T-helper 1 cell (primary cell): Measurements from ENCODE around the gene TMEM247.
A peak's percentile ranks its signal among the peaks of the same experiment; 100 is the strongest.
"Not testable (repeated sequence)": the region's sequence is repeated elsewhere in the genome, so short reads cannot be mapped to it uniquely, and the experiment has no call there.

ENCODE experiments used
- DNase-seq, 5 donors: peaks; one replicate each; pipeline ENCODE4 v3.0.0-alpha.2; 2012 to 2020

TMEM247 gene

DNA sequence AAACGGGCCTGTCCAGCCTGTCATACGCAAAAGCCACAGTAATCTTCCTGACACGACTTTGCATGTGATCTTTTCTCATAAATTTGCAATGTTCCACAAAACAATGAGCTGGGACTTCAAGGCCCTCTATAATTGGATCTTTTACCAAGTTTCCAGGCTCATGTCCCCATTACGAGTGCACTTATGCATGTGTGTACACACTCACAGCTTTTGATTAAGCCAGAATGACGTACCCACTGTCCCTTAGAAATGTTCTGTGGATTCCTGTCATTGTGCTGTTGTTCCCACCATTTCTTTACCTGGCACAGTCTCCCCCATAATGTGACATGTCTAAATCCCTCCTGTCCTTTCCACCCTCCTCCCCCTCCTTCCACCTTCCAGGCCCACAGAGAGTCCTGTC lies 19.7 kb upstream of the TMEM247 start:
- no peak for DNase-seq

DNA sequence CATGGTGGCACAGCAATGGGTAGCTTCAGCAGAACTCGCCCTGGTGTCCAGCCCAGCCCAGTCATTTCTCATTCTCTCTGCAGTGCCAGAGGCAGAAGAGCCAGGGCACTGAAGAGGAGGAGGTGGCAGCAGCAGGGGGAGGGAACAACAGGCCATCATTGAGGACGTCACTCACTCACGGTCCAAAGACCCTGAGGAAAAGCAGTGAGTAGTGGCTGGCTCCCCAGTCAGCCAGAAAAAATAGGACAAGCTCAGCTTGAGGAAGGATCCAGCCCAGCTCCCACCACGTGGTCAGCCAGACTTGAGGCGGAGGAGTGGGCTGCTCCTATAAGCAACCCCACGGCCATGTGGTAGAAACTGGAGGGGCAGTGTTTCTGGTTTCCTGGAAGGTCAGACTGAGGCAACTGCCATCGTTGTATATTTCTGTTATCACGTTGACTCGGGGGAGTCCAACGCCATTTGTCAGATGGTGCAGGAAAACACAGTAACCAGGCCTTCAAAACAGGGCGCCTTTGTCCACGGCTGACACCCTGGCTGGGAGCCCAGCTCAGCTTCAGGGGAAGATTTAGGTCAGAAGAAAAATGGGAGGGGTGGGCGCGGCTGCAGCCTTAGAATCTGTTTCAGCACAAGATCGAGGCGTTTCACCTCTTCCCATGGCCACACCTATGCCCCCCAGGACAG lies 19.0 kb upstream of the TMEM247 start:
- DNase-seq = no peak

DNA sequence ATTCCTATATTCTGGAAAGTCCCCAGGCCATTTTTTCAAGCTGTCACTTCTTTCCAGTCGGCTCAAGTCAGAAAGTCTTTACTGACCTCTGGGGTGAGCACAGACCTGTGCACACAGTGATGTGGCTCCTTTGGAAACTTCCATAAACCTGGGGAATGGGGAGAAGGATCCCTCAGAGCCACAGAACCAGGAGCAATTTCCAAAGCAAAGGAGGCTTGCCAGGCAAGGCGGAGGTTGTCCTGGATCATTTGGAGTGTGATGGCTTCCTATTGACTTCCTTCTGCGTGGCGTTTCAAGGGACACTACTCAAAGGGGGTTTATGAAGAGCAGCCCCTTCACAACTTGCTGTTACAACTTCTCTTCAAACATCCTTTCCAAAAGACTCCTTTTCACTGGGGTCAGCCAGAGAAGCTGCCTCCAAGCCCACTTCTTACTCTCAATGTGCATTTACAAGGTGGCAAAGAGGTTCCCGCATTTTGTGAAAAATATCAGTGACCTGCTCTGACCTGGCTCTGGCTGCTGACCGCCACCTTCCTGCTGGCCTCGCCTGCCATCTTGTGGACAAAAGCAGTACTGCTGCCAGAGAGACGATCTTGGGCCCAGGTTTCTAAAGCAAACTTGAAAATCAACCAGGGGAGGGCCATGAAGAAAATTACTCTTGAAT lies 18.2 kb upstream of the TMEM247 start:
- DNase-seq = peak; percentile 36 to 65 (median 61)

DNA sequence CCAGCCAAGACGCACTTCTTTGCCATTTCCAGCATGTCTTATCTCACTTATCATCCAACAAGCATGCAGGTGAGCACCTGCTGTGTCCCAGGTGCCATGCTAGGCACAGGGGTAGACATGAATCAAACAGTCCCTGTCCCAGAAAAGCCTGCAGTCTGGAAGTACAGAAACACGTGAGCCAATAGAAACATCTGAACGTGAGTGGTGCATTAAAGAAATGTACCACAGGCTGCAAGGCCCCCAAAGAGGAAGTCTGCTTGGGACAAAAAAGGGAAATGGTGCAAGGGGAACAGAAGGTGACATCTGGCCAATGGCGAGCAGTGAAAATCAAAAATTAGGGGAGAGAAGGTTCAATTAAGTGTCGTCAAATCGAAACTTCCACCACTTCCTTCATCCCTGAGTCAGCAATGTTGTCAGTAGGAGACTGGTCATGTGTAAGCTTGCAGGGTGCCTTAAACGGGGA lies 17.6 kb upstream of the TMEM247 start:
- DNase-seq = peak in 1 of 5 donors; percentile 23

DNA sequence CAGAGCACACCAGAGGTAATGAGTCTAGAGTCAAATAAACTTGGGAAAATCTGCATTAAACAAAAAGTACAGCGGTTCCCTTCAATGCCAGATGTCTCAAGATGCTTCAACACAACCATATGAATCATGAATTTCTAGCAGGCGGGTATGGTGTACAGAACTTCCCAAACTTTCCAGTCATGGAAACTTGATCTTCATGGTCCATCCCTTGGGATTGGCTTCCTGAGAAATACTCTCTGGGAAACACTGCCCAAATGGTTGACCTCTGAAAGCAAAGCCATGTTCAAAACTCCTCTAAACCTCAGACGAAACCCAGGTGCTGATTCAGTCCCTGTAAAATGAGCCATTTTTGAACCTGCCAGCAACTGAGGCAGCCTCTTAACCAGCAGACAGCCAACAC lies 16.4 kb upstream of the TMEM247 start:
- no peak for DNase-seq

DNA sequence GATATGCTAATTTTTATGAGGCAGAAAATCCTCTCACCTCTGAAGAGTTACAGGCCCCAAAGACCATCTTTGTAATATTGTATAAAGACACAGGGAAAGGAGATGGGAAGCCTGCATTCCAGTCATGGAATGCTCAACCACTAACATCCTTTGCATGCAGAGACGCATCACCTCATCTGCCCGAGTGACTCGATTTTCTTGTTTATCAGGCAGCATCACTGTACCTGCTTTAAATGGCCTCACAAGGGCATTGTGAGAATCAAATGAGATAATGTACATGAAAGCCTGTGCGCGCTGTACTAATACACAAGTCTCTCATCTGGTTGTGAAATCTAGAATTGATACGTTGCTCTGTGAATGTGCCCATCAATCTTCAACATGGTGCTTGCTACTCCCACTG lies 10.2 kb upstream of the TMEM247 start:
- DNase-seq = no peak

DNA sequence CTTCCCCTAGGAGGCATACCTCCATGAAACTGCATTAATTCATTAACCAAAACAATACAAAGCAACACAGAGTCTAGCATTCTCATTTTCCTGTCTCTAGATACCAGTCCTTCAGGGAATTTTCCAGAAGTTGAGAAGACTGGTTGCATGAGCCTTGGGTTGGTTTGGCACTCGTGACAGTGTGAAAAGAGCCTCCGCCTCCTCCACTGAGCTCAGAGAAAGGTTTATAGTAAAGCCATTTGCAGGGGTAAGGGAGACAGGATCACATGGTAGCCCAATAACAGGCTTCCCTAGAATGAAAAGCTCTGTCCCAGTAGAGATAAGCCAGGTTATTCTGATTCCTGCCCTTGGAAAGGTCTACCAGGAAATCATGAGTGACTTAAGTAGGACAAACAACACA lies 9.7 kb upstream of the TMEM247 start:
- no peak for DNase-seq

DNA sequence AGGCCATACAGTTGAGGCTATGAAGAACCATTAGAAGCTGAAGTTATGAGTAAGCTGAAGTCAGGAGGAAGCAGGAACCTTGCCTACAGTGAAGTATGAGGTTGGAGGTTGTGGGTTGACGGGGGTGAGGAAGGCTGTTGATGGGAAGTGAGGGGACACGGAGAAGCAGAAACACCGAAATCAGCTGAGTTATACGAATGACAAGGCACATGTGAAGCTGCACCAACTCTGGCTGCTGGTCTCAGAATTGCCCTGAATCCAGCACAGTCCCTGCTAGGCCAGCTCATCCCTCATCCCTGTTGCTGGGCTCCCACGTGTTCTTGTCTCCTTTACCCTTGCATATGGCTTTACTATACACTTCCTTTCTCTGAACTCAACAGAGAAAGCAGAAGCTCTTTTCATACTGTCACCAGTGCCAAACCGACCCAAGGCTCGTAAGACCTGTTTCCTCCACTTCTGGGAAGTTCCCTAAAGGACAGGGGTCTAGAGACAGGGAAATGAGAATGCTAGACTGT lies 9.2 kb upstream of the TMEM247 start:
- DNase-seq = no peak

DNA sequence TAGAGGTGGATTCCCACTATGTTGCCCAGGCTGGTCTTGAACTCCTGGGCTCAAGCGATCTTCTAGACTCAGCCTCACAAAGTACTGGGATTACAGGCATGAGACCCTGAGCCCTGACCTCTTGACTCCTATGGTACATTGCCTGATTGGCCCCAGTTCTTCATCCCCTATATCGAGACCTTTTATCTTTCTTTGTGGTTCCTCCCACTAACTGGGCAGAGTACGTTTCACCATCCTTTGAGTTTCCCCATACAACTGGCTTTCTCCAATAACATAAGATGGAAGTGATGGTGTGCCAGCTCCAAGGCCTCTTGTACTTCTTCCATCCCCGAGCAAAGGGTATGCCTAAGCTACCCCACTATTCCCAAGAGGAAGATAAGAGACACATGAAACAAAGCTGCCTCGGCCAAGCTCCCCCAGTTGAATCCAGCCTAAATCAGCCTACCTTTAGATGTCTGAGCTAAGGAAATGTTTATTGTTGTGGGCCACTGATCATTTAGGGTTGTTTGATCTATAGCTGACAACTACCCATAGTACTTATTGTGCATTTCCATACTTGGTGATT lies 8.3 kb upstream of the TMEM247 start:
- DNase-seq = no peak

DNA sequence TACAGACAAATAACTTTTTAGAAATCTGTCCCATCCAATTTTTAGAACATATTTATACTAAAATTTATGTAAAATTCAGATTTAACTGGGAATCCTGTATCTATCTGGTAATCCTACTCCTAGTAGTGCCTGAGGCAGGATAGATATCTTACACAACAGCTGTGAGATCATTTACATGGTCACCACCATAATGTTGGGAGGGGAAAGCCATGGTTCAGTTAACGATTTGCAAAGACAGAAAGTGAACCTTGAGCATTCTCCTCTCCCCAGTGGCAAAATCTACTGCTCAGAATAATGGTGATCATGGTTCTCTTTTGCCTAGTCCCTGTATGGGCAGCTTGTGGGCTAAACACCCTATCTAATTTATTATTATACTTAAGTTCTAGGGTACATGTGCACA lies 7.7 kb upstream of the TMEM247 start:
- DNase-seq = no peak

DNA sequence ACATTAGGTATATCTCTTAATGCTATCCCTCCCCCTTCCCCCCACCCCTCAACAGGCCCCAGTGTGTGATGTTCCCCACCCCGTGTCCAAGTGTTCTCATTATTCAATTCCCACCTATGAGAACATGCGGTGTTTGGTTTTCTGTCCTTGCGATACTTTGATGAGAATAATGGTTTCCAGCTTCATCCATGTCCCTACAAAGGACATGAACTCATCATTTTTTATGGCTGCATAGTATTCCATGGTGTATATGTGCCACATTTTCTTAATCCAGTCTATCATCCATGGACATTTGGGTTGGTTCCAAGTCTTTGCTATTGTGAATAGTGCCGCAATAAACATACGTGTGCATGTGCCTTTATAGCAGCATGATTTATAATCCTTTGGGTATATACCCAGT lies 7.2 kb upstream of the TMEM247 start:
- DNase-seq = not testable (repeated sequence)

DNA sequence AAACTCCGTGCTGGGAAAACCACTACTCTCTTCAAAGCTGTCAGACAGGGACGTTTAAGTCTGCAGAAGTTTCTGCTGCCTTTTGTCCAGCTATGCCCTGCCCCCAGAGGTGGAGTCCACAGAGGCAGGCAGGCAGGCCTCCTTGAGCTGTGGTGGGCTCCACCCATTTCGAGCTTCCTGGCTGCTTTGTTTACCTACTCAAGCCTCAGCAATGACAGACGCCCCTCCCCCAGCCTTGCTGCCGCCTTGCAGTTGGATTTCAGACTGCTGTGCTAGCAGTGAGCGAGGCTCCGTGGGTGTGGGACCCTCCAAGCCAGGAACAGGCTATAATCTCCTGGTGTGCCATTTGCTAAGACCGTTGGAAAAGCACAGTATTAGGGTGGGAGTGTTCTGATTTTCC lies 1.9 kb upstream of the TMEM247 start:
- DNase-seq = not testable (repeated sequence)

DNA sequence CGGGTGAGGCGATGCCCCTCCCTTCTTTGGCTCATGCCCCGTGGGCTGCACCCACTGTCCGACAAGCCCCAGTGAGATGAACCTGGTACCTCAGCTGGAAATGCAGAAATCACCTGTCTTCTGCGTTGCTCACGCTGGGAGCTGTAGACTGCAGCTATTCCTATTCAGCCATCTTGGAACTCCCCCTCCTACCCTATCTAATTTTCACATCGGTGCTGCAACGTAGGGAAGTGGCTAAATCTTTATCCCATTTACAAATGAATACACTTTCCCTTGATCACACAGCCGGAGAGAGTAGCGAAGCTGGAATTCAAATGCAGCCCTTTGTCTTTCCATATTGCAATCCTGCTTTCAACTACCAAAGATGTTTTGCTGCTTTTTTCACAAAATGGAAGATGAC lies 1.4 kb upstream of the TMEM247 start:
- no peak for DNase-seq

DNA sequence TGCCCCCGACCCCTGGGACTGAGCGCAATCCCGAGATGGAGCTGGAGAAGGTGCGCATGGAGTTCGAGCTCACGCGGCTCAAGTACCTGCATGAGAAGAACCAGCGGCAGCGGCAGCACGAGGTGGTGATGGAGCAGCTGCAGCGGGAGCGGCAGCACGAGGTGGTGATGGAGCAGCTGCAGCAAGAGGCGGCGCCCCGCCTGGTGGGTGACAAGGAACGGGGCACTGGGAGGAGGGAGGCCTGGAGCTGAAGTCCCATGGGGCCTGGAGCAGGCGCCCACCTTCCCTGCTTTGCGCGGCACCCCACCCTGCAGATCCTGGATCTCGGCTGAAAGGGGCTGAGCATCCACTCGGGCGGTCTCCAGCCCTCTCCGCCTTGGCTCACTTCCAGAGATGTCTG lies 1.2 kb downstream of the TMEM247 start:
- DNase-seq = no peak

DNA sequence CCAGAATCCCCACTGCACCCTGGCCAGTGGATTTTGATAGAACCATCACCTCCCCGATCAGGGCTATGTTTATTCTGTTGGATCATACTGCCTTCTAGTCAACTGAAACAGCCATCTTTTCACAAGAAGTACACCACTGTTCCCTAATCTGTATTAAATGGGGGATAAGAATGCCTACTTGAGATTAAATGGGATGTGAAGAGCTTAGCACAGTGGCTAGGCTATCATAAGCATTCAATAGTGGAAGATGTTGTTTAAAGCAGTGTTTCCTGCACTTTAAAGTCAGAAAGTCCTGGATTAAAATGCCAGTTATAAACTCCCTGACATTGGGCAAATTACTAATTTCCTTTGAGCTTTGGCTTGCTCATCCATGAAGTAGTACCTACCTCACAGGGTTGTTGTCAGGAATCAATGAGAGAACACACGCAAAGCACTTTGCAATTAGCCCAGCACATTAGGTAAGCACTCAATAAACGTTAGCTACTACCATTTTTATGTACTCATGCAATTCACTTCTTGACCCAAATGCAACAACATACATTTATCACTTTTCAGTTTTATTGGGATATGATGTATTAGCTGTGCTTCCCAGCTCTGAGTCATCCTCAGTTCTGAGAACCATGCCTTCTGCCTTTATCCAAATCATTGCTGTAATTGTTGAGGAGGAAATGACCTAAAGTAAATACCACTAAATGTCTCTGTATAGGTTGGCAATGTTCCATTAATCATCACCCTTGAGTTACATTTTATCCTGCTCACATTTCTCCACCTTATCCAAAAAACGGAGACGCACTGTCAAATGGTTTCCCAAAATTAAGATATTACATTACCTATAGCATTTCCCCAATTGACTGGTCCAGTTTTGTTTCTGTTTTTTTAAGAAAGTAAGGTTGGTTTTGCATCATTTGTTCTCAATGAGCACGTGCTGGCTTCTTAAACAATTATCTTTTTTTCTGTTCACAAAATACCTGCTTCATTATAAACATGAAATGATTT lies 2.1 kb downstream of the TMEM247 start:
- DNase-seq = no peak

DNA sequence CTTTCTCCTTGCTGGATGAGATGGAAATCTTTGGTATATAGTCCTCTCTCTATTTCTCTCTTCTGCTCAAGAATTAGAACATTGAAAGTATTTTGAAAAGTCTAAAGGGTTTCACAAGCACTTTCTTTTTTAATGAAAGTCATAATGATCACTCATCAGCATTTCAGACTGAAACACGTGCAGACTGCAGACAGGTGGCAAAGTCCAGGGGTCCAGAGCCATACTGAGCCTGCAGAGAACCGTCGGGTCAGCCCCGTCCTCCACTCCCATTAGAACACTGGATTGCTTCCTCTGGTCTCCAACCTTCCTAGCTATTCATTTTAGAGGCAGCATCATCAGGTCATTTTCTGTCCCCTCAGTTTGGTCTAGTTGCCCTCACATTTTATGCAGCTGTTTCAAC lies 3.1 kb downstream of the TMEM247 start:
- no peak for DNase-seq

DNA sequence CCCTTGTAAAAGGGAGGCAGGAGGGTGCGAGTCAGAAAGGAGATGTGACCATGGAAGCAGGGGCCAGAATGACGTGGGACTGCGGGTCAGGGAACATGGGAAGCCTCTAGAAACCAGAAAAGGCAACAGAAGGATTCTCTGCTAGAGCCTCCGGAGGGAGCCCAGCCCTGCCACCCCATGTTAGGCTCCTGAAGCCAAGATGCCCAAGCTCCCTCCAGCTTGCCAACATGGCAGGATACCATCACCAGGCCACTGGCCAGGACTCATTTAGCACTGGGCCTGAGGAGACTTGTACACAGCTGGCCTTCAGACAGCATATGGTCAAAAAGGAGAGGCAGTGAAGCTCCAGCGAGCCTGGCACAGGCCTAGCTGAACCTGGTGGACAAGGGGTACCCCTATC lies 5.6 kb downstream of the TMEM247 start:
- no peak for DNase-seq

DNA sequence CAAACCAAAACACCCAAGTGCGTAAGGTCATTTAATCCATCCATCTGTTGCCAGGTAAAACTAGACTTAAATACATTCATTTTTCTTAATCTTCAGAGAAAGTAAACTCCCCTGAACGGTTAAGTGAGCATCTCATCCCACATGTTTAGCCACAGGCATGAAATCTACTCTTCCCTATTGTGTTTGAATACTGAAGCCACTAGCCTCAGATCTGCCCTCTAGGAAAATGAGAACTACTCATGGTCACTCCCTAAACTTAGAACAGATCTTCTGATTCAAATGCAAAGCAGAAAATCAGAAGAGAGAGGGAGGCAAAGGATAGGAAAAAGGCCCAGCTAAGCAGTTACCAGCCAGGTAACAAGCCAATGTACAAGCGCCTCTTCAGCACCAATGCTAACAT lies 7.1 kb downstream of the TMEM247 start:
- DNase-seq = no peak

DNA sequence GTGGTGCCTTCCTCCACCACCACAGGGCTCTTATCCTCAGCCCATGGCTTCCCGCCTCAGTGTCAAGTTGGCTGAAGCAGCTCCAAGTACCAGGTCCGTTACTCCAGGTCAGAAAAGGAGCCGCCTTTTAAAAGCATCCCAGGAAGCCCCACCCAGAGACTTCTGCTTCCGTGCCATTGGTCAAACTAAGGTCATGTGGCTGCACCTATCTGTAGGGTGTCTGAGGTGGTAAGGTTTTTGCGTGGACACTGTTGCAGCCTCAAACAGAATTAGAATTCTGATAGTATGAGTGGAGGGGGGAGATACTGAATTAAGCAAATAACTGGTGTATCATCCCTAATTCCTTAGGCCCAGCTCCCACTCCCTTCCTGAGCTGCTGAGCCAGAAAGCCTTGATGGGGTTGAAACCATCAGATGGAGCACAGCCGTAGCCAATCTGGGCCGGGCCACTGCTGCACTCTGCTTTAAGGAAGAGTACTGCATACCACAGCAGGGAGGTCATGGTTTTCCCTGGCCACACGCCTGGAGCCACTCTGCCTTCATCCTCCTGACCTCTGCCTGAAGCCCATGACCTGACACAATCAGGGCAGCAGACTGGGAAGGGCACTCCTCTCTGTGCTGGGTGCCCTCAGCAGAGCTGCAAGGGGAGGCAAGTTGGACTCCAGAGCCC lies 8.4 kb downstream of the TMEM247 start:
- DNase-seq = no peak

DNA sequence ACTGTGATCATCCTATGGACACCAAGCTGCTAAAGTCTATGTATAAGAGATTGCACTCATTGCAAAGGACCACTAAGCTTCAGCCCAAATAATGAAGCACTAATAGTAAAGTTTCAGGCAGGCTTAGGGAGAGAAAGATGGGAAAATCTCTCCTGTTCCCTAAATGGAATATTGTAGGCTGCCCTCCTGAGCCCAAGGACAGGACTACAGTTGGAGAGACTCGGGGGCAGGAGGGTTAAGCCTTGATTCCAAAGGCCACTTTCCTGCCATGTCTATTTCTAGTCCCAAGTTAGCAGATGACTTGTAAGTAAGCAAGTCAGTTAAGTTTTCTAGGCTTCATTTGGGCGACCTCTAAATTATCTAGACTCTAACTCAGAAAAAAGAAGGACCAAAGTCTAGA lies 9.0 kb downstream of the TMEM247 start:
- DNase-seq = no peak

DNA sequence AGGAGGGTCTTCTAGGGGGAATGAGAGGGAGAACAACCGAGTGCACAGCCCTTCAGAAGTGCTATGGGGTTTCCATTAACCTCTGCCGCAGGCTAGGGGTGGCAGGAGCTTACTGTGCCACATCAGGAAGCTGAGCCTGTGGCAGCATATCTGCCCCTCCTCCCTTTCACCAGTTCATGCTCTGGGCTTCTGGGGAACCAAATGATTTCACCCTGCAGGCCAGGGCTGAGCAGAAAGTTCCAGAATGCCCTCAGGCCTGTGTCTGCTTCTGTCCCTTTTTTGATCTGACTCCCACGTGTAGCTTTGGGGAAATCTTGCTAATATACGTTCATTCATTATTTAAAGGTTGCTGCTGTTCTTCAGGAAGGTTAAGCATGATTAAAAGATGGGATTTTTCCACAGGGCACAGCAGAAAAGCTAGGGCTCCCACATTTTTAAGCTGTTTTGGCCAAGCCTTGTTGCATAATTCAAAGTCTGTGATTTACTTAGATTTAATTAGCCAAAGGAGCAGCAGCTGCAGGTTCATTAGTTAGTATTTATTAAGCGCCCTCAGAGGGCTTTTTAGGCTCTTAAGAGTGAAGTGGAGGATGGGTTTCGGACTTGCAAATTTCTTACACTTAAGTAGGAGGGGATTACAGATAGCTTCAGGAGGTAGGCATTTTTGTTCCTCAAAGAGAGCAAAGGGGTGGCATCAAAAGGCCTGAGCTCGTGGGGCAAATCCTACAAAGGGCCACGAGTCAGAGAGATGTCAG lies 10.2 kb downstream of the TMEM247 start:
- DNase-seq = no peak
